Ureter (tissue), 1 donor: Measurements from ENCODE around the gene TPR. TPM values are rescaled to one million over a fixed set of nuclear protein-coding genes. Genes with fewer than 3 reads are reported as not detected.

Experiments used
- DNase-seq: peaks from one replicate; pipeline ENCODE4 v3.0.0-alpha.2; 2020; ENCODE audit warnings: low spot score
- total RNA-seq: library from RNA; stranded (reverse); gene quantifications from one replicate; pipeline ENCODE4 v1.2.4, GENCODE V29; 2023
- donor health status: DM: yes; HTN: yes; CAD: no.

The TPR gene
- total RNA-seq, 1 donor from 2014 or later: 121 TPM

DNA sequence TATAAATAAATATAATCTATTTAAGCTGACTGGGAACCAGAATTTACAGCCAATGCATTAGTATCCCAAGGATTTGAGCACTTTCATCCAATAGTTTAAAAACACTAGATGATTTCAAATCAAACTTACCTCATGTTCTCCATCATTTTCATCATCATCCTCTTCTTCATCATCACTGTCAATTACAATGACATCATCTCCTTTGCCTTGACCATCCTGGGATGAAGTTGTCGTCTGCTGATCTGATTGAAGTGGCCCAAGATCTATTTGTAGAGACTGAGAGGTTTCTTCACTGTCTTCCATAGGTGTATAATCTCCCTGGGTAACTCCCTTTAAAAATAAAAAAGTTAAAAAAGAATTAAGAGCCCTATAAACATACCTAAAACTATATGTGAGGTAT, 47.7 kb downstream of the TPR start:
- DNase-seq: no peak

- no peak for DNase-seq
Measured at GRCh38 chr1:186326009-186326408, 49.0 kb downstream of the TPR start.

- no peak for DNase-seq
Measured at GRCh38 chr1:186325239-186325638, 49.8 kb downstream of the TPR start.

GRCh38 chr1:186323865-186324264, 51.2 kb downstream of the TPR start:
- DNase-seq: no peak

DNA sequence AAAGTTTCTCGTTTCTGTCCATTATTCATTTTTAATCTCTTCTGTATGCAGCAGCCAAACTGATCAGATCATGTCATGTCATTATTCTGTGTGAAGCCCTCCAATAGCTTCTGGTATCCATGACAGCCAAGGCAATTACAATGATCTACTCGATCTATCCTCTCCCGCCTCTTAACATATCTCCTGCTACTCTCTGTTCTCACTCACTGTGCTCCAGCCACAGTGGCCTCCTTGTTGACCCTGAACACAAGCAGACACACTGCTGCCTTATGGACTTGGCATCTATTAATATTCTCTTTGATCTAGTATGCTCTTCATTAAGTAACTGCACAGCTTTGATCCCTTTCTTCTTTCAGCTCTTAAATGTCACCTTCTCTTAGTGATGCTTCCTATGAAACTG, 59.5 kb downstream of the TPR start:
- no peak for DNase-seq

GRCh38 chr1:186311375-186312051, 63.5 kb downstream of the TPR start:
- no peak for DNase-seq

GRCh38 chr1:186310307-186310706, 64.7 kb downstream of the TPR start:
- DNase-seq: no peak

- DNase-seq: no peak
Measured at GRCh38 chr1:186308264-186309060, 66.6 kb downstream of the TPR start.

DNA sequence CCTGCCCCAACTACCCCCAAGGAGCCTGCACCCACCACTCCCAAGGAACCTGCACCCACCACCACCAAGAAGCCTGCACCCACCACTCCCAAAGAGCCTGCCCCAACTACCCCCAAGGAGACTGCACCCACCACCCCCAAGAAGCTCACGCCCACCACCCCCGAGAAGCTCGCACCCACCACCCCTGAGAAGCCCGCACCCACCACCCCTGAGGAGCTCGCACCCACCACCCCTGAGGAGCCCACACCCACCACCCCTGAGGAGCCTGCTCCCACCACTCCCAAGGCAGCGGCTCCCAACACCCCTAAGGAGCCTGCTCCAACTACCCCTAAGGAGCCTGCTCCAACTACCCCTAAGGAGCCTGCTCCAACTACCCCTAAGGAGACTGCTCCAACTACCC, 67.6 kb downstream of the TPR start:
- DNase-seq: no peak

- DNase-seq: no peak
Measured at GRCh38 chr1:186306533-186306932, 68.5 kb downstream of the TPR start.

DNA sequence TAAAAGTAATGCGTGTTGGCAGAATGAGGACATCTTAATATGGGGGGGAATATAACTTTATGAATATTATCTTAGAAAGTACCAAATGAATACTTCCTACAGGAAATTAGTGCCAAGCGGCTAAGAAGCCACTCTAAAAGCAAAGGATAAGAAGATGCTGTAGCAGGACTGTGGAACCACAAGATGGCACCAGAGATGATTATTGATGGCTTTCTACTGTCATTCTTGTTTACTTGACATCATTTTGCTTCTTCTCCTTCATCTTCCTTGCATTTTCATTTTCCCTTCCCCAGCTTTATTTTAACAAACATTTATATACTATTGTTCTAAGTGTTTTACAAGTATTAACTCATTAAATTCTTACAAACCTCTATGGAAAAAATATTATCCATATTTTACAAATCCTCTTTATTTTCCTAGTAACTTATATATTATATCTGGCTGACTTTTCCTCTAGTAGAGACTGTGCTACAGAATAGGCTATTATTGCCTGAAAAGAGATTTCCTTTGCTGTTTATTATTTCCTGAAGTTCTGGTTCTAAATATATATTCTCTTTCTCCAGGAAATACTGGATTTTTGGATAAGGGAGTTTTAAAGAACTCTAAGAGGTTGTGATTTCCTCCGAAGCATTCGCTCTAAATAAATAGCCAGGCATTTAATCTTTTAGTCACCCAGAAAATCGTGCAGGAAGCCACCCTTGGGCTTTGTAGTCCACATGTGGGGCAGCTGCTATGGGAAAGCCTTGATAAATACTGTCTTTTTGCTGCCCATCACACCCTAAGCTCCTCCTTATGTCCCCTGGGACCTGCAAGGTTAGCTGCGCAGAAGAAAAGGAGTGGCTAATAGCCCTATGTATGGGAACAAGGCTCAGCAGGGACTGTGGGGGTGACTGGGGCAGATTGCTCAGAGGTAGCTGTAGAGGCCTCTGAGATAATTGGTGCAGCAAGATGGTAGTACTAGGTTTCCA, 69.8 kb downstream of the TPR start:
- no peak for DNase-seq

GRCh38 chr1:186303911-186304310, 71.1 kb downstream of the TPR start:
- no peak for DNase-seq

- DNase-seq: no peak
Measured at GRCh38 chr1:186302381-186302920, 72.6 kb downstream of the TPR start.

GRCh38 chr1:186301448-186301847, 73.6 kb downstream of the TPR start:
- DNase-seq: no peak

GRCh38 chr1:186300056-186300455, 75.0 kb downstream of the TPR start:
- no peak for DNase-seq

- DNase-seq: no peak
Measured at GRCh38 chr1:186299570-186299969, 75.5 kb downstream of the TPR start.

- no peak for DNase-seq
Measured at GRCh38 chr1:186298851-186299250, 76.2 kb downstream of the TPR start.

DNA sequence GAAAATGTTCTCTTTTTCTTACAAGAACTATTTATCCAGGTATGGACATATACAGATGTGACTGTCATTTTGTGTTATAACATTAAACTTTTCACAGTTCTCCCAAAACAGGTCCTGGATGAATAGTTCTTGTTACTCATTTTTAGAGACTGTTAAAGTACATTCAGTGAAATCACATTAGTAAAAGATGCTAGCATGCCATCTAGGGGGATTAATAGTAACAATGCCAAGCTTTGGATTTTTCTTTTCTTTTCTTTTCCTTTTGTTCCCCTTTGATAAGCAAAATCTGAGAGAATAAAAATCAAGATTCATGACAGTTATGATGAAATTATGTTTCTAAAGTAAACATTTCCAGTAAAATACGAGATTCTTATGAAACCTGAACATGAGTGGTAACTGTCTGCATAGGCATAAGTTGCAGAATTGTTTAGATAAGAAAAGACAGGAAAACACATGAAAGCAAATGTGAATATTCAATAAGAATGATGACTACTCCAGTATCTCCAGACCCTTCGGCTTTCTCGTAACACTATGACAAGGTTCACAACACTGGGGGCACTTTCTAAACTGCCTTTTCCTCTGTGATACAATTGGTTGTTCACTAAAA, 77.5 kb downstream of the TPR start:
- no peak for DNase-seq

DNA sequence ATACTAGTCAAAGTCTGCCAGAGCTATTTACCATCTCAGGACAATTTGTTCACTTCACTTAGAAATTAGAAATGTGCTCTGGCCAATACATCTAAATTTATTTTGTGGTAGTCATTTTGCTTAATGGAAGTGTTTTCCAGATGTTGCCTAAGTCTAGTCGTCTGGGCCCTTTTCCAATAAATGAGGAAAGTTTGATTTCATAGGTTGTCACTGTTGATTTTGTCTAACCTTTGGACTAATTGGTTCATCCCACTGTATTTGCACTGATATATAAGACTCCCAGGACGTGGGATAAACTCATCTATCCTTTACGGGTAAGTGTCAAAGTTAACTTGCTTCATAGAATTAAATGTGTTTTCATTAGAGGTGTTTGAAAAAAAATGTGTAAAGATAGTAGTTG, 79.1 kb downstream of the TPR start, which contains the start of gene PRG4:
PRG4 (plus strand) TSS at position 300 of the 400 bp plus-strand sequence.
- DNase-seq: no peak

- no peak for DNase-seq
Measured at GRCh38 chr1:186292875-186293274, 82.2 kb downstream of the TPR start.

DNA sequence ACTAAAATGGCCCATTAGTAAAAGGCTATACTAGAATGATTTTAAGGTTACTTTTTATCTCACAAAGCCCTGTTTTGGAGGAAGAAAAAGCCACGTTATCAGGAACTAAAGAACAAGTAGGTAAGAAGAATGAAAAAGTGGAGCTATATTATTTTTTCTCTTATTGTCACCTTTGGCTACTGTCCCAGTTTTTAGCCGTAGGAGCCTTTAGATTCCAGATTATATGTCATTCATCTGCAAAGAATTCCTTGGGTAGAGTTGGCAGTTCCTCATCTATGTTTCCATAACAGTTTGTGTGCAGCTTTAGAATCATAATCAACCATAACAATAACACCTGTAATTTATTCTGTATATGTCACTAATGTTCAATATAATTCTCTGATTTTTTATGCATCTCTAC, 83.8 kb downstream of the TPR start:
- no peak for DNase-seq
